Suppressor macrophage (primary cell): ENCODE data around the gene C2CD2L.
A peak's percentile ranks its signal among the peaks of the same experiment; 100 is the strongest.
"Not testable (repeated sequence)": the region's sequence is repeated elsewhere in the genome, so short reads cannot be mapped to it uniquely, and the experiment has no call there.

ENCODE experiments used
- DNase-seq, 4 experiments: peaks; one replicate each; pipeline ENCODE4 v3.0.0-alpha.2; 2020 to 2022

Gene C2CD2L

GRCh38 chr11:119115484-119116234 lies 8.5 kb downstream of the C2CD2L start:
- DNase-seq: peak; percentile 86 to 95 (median 93)

DNA sequence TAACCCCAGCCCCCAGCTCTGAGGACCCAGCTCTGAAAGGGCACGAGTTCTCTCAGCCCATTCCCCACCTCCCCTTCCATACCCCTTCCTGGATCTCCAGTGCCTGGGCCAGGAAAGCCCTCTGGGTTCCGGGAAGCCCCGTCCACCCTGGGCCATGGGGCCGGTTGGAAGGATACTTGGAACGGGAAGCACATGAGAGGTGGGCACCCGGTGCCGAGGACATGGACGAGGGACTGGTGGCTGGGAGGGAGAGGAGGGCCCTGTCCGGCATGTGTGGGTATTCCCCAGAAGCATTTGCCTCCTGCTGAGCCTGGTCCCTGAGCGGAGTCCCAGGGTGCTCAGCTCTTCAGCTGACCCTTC lies 9.1 kb downstream of the C2CD2L start:
- no peak for DNase-seq

DNA sequence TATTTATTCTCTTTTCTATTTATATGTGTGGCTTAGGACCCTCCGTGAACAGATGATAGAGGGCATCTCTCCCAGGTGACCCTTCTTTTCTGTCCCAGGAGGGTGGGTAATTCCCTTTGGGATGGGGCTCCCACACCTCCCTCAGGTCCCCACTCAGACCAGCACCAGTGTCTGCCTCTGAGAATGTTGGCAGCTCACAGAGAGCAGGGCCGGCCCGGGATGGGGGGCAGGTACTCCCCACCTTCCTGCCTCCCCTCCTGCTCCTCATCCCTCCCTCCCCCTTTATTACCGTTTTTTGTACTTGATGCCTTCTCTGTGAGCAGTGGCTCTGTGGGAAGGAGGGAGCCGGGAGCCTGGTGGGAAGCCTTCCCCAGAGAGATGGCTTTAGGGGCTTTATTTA lies 9.5 kb downstream of the C2CD2L start:
- no peak for DNase-seq

- DNase-seq: peak in 2 of 4 experiments; percentile 34 to 37
Observed at GRCh38 chr11:119117004-119117706, 10.0 kb downstream of the C2CD2L start.

- DNase-seq: no peak
Observed at GRCh38 chr11:119118227-119118626, 11.1 kb downstream of the C2CD2L start.

- DNase-seq: no peak
Observed at GRCh38 chr11:119118946-119119345, 11.8 kb downstream of the C2CD2L start.

GRCh38 chr11:119120639-119121007 lies 13.5 kb downstream of the C2CD2L start:
- peak in 1 of 4 experiments; percentile 7 for DNase-seq

DNA sequence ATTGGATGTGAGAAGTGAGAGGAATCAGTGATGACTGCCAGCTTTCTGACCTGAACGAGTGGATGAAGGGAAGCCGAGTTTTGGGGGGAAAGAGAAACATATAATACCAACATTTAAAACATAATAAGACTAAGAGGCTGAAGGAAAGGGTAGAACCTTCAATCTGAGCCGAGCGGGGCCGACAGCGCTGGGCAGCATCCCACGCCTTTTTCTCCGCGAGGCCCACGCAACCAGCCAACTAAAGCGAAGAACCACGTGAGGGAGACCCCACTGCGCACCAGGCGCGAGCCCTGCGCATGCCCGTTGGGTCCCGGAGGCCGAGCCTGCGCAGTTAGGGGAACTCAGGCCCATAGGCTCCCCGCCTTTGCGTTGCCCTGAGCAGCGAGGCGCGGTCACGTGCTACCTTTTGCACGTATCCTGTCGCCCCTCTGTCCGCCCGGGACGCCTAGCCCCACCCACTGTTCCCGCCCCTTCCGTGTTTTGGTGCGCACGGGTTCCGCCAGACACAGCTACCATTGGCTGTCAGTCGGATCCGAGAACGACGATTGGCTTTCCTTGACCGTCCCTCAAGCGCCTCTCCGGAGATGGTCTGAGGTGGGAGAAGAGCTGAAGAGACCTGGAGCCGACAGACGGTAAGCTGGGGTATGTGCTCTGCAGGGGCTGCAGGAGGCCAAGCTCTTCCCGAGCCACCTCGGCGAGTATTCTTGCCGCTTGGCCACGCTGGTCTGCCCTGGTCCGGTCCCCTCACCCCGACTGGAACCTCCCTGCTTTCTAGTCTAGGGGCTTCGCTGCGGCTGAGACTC lies 14.1 kb downstream of the C2CD2L start, which contains the start of gene HINFP:
TSS of gene HINFP (plus strand) at position 573 of the 803 bp plus-strand sequence. CDS start 5,365 bp downstream, outside the sequence.
- DNase-seq: peak; percentile 99

DNA sequence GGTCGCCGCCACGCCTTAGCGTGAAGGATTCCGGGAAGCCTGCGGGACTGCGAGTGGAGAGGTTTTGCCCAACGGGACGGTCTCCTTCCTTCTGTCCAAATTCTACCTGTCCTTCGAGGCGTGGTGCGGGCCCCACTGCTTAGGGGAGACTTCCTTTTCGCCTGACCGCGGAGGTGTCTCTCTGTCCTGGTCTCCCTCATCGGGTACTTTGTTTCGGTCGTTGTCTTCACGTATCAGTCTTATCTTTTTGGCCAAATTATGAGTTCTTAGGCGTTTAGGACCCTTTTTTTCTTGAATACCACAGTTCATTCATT lies 14.6 kb downstream of the C2CD2L start:
- DNase-seq: peak in 1 of 4 experiments; percentile 33

DNA sequence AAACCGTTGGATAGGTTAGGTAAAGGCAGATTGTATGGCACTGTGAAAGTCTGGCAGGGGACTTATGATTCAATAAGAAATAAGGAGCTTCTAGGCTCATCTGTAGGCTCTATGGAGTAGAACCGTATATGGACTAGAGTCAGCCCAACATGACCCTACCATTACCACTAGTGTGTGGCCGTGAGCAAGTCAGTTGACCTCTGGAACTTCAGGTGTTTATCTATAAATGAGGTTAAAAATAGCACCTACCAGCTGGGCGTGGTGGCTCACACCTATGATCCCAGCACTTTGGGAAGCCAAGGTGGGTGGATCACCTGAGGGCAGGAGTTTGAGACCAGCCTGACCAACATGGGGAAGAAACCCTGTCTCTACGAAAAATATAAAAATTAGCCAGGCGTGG lies 18.7 kb downstream of the C2CD2L start:
- no peak for DNase-seq

GRCh38 chr11:119126675-119127268 lies 19.6 kb downstream of the C2CD2L start:
- no peak for DNase-seq

- DNase-seq: no peak
Observed at GRCh38 chr11:119130662-119131061, 23.5 kb downstream of the C2CD2L start.

DNA sequence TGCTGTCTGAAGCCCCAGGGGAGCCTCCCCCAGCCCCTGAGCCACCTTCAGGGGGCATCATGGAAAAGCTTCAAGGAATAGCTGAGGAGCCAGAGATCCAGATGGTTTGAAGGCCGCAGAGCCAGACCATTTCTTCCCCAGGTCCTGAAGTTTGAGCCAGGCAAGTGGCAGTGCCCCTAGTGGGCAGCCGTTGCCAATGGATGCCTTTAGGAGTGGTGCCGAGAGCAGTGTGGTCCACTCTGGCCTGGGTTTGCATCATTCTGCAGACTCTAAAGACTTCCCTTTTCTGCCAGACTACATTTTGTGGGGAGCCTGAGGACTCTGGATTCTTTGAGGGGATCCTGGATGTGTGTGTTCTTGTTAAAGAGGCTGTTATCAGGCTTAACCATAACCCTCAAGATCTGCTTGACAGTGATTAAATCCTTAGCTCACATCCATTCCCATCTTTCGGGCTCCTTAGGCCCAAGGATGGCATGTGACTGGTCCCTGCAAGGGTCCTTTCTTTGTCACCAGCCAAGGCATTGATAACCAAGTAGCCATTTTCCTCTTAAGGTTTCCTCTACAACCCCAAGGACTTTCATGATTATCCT lies 27.3 kb downstream of the C2CD2L start:
- DNase-seq: peak; percentile 59 to 78 (median 71)

DNA sequence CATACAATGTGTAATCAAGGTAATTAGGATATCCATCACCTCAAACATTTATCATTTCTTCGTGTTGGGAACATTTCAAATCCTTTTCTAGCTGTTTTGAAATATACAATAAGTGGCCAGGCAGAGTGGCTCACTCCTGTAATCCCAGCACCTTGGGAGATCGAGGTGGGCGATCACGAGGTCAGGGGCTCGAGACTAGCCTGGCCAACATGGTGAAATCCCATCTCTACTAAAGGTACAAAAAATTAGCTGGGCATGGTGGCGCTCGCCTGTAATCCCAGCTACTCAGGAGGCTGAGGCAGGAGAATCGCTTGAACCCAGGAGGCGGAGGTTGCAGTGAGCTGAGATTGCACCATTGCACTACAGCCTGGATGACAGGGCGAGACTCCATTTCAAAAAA lies 32.1 kb downstream of the C2CD2L start:
- not testable (repeated sequence) for DNase-seq

- peak; percentile 65 to 81 (median 76) for DNase-seq
Observed at GRCh38 chr11:119144825-119145486, 37.8 kb downstream of the C2CD2L start.

DNA sequence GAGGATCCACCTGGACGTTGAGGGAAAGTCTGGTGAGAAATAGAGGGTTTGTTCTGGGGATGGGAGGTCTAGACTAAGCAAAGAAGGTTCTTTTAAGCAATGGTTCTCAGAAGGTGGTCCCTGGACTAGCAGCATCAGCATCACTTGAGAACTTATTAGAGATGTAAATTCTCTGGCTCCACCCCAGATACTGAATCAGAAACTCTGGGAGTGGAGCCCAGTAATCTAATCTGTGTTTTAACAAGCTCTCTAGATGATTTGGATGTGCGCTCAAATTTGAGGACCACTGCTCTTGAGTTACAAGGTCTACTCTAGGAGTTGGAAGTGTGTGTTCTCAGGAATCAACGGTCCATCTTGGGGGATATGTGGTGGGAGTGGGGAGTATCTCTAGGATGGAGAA lies 38.4 kb downstream of the C2CD2L start:
- no peak for DNase-seq

GRCh38 chr11:119147604-119148333 lies 40.6 kb downstream of the C2CD2L start:
- no peak for DNase-seq

DNA sequence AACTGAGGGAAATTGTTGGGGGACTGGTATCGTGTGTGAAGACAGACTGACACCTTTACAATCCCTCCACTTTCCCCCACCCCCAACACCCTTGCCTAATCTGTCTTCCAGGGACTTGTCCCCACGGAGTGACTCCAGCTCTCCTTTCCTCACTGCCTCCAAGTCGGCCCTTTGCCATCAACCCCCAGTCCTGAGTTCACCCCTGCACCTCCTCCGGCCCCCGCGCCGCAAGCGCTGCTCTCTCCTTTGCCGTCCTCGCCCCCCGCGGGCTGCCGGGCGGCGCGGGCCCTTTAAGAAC lies 41.5 kb downstream of the C2CD2L start:
- DNase-seq: no peak

GRCh38 chr11:119149018-119149785 lies 42.1 kb downstream of the C2CD2L start, which contains the start of gene ABCG4:
Gene ABCG4, plus strand, starts transcription at chr11:119149052. Its CDS starts 914 bp downstream, at chr11:119149966.
- DNase-seq: peak in 3 of 4 experiments; percentile 26 to 47 (median 39)

DNA sequence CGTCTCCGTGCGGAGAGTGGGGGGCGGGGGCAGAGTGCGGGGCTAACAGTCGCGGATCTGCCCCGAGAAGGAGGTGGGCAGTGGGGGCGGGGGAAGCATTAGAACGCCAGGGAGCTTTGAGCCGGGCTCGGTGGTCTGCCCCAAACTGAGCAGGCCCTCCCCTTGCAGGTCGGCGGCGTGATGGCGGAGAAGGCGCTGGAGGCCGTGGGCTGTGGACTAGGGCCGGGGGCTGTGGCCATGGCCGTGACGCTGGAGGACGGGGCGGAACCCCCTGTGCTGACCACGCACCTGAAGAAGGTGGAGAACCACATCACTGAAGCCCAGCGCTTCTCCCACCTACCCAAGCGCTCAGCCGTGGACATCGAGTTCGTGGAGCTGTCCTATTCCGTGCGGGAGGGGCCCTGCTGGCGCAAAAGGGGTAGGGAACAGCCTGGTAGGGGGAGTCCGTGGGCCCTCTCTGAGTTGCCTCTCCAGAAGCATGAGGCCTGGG lies 42.7 kb downstream of the C2CD2L start:
- DNase-seq: no peak
